HepG2 (cell line): ENCODE data around the gene ZDHHC7. TPM values are rescaled to one million over a fixed set of nuclear protein-coding genes. Genes with fewer than 3 reads are reported as not detected.

Experiments used
- ARID2 ChIP-seq: sonication (generic); formaldehyde crosslinking; IDR thresholded peaks from 2 replicates; pipeline ENCODE4 v1.8.1; 2022; ENCODE audit warnings: mild to moderate bottlenecking, missing genetic modification reagents, borderline replicate concordance
- GABPA ChIP-seq, 2 experiments: IDR thresholded peaks; 2 replicates each; pipeline ENCODE4 v1.6.1; 2011 to 2016; ENCODE audit warnings: low read depth in 2 of 2, low read length in 1 of 2, missing biosample characterization in 1 of 2, missing genetic modification characterization in 1 of 2
- GTF3A ChIP-seq: sonication (generic); formaldehyde crosslinking; conservative IDR thresholded peaks from 2 replicates; pipeline ENCODE4 v1.4.0; 2020; ENCODE audit warnings: mild to moderate bottlenecking, missing genetic modification reagents
- KDM5B ChIP-seq: sonication (generic); formaldehyde crosslinking; IDR thresholded peaks from 2 replicates; pipeline ENCODE4 v1.4.0; 2020; ENCODE audit warnings: missing genetic modification reagents, mild to moderate bottlenecking, borderline replicate concordance
- MAFK ChIP-seq, 2 experiments: IDR thresholded peaks in 1 of 2; conservative IDR thresholded peaks in 1 of 2; 2 replicates each; pipeline ENCODE4 v1.6.1; 2011; ENCODE audit warnings: improper control_type of control experiment in 2 of 2, low read length in 2 of 2
- NCOA2 ChIP-seq: sonication (generic); formaldehyde crosslinking; IDR thresholded peaks from 2 replicates; pipeline ENCODE4 v1.8.0; 2022; ENCODE audit warnings: inconsistent platforms
- PHF5A ChIP-seq: IDR thresholded peaks from one replicate; pipeline ENCODE4 v1.6.1; 2018; ENCODE audit warnings: low read depth, missing genetic modification reagents; ENCODE audit not compliant: unreplicated experiment
- RBM22 ChIP-seq: fragments of 200-400 bp; formaldehyde crosslinking; optimal IDR thresholded peaks from 2 replicates; pipeline ENCODE3; 2017; ENCODE audit warnings: mild to moderate bottlenecking, low read length, moderate library complexity
- ZKSCAN1 ChIP-seq: fragments of 150-350 bp; IDR thresholded peaks from 2 replicates; pipeline ENCODE4 v1.6.1; 2014; ENCODE audit warnings: low read length
- ZKSCAN5 ChIP-seq: sonication (generic); formaldehyde crosslinking; IDR thresholded peaks from 2 replicates; pipeline ENCODE4 v1.5.1; 2020; ENCODE audit warnings: mild to moderate bottlenecking, missing genetic modification reagents
- ZNF296 ChIP-seq: sonication (generic); formaldehyde crosslinking; conservative IDR thresholded peaks from 2 replicates; pipeline ENCODE4 v1.5.0; 2020; ENCODE audit warnings: mild to moderate bottlenecking, missing genetic modification reagents
- ZNF367 ChIP-seq: sonication (generic); formaldehyde crosslinking; IDR thresholded peaks from 2 replicates; pipeline ENCODE4 v1.4.0; 2020; ENCODE audit warnings: missing genetic modification reagents, borderline replicate concordance
- ZNF441 ChIP-seq: sonication (generic); formaldehyde crosslinking; IDR thresholded peaks from 2 replicates; pipeline ENCODE4 v1.7.0; 2021; ENCODE audit warnings: missing genetic modification reagents, borderline replicate concordance
- ZNF501 ChIP-seq: sonication (generic); formaldehyde crosslinking; IDR thresholded peaks from 2 replicates; pipeline ENCODE4 v1.5.1; 2020; ENCODE audit warnings: mild to moderate bottlenecking, moderate library complexity, missing genetic modification reagents
- ZNF619 ChIP-seq: sonication (generic); formaldehyde crosslinking; IDR thresholded peaks from 2 replicates; pipeline ENCODE4 v1.4.0; 2020; ENCODE audit warnings: mild to moderate bottlenecking, missing genetic modification reagents
- ZNF766 ChIP-seq: sonication (generic); formaldehyde crosslinking; IDR thresholded peaks from 2 replicates; pipeline ENCODE4 v1.5.0; 2020; ENCODE audit warnings: missing genetic modification reagents, borderline replicate concordance
- polyA plus RNA-seq, 8 experiments: library from polyadenylated mRNA; depleted of rRNA in 3 of 8; stranded (reverse) in 7 of 8; unstranded in 1 of 8; fragments of >200 nt; fragmentation: Illumina TruSeq in 4 of 8; extraction: Trizol in 4 of 8; gene quantifications; 2 replicates each; pipeline versions ENCODE4 v1.2.1 to v1.2.3, GENCODE V29; 2011 to 2016; ENCODE audit warnings: low read depth in 4 of 8, missing spikeins in 1 of 8, mixed read lengths in 1 of 8; ENCODE audit not compliant: insufficient read depth in 1 of 8
- total RNA-seq, 5 experiments: library from RNA; depleted of rRNA; stranded (reverse); fragments of >200 nt; fragmentation: Illumina TruSeq; extraction: Trizol; gene quantifications; 2 replicates each; pipeline ENCODE4 v1.2.3, GENCODE V29; 2016; ENCODE audit warnings: low read depth in 1 of 5
- TF ChIP-seq, protein P1 (sequence below): sonication (generic); IDR thresholded peaks from 2 replicates; pipeline ENCODE4 v1.6.1; 2016; ENCODE audit warnings: low read depth, borderline replicate concordance
- TF ChIP-seq, protein P2 (sequence below): sonication (generic); formaldehyde crosslinking; IDR thresholded peaks from 2 replicates; pipeline ENCODE4 v1.5.0; 2020; ENCODE audit warnings: mild to moderate bottlenecking, missing genetic modification reagents
- TF ChIP-seq, protein P3 (sequence below): sonication (generic); formaldehyde crosslinking; IDR thresholded peaks from 2 replicates; pipeline ENCODE4 v1.5.1; 2020; ENCODE audit warnings: missing genetic modification reagents, mild to moderate bottlenecking, borderline replicate concordance
- TF ChIP-seq, protein P4 (sequence below): sonication (generic); formaldehyde crosslinking; IDR thresholded peaks from 2 replicates; pipeline ENCODE4 v1.8.1; 2023; ENCODE audit warnings: mild to moderate bottlenecking, missing genetic modification reagents, borderline replicate concordance
- TF ChIP-seq, protein P5 (sequence below): sonication (generic); formaldehyde crosslinking; IDR thresholded peaks from 2 replicates; pipeline ENCODE4 v1.4.0; 2020; ENCODE audit warnings: missing genetic modification reagents, borderline replicate concordance

ZDHHC7 gene
- total and polyA plus RNA-seq, 2 of the 13 experiments (the other 11 are each of a cell fraction or from before 2014, with no cell fraction given): 46.8 to 67.6 TPM

DNA sequence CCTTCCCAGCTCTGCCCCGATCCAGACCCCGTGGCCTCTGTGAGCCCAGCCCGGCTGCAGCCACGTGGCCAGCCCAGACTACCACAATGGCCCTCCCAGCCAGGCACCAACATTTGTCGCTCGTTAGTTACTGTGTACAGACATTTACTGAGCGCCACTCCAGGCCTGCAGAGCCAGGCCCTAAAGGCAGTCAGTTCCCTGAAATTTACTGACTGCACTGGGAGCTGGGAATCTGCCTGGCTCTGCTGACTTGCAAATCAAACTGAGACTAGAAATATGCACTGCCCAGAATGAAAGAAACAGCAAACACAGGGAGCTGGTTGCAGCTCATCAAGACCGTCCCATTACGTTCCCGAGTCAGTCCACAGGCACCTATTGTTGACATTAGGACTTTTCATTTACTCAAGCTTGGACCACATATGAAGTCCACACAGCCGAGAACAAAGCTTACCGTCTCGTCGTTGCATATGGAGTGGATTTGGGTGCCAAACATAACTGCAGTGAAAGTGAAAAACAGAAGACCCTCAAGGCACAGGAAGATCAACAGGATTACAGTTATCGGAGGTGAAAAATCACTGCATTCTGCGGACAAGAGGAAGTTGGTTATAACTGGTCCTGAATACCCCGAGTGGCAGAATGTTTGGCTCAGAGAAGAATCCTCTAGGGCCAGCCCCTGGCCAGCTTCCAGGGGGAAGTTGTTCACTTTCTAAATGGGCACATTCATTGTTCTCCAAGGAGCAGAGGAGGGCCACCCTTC, 34.5 kb downstream of the ZDHHC7 start (continued):
- TF ChIP-seq MAFK (conservative IDR thresholded peaks at IDR 0.05 in 1 of 2, IDR thresholded peaks at IDR 0.05 in 1 of 2; ENCODE audit: low read length in 2 of 2) (peak; percentile 31 to 52; a peak in 2 of 4 replicates), PHF5A (CRISPR knock-in tag) (peak; percentile 18), GABPA (IDR thresholded peaks at IDR 0.05; ENCODE audit: low read depth, low read length) (no peak), GABPA (CRISPR knock-in tag; IDR thresholded peaks at IDR 0.05; ENCODE audit: low read depth) (peak; percentile 62; the same call in 1 of the 2 replicates), RBM22 (no peak), ZNF296 (CRISPR knock-in tag) (no peak), ZKSCAN5 (CRISPR knock-in tag) (no peak), ZNF441 (CRISPR knock-in tag) (no peak; the same call in 1 of the 2 replicates), ZNF501 (CRISPR knock-in tag) (peak; percentile 86), ZNF367 (CRISPR knock-in tag) (no peak), NCOA2 (CRISPR knock-in tag) (peak; percentile 40; the same call in 1 of the 2 replicates), ZNF619 (CRISPR knock-in tag) (no peak; the same call in 1 of the 2 replicates), ZNF766 (CRISPR knock-in tag) (no peak), GTF3A (no peak), ARID2 (CRISPR knock-in tag) (no peak), KDM5B (CRISPR knock-in tag) (peak; percentile 53; the same call in 1 of the 2 replicates), ZKSCAN1 (peak; percentile 74; the same call in 1 of the 2 replicates)
- TF ChIP-seq, protein P1, sequence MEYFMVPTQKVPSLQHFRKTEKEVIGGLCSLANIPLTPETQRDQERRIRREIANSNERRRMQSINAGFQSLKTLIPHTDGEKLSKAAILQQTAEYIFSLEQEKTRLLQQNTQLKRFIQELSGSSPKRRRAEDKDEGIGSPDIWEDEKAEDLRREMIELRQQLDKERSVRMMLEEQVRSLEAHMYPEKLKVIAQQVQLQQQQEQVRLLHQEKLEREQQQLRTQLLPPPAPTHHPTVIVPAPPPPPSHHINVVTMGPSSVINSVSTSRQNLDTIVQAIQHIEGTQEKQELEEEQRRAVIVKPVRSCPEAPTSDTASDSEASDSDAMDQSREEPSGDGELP: peak; percentile 63; the same call in 1 of the 2 replicates
- TF ChIP-seq, protein P2, sequence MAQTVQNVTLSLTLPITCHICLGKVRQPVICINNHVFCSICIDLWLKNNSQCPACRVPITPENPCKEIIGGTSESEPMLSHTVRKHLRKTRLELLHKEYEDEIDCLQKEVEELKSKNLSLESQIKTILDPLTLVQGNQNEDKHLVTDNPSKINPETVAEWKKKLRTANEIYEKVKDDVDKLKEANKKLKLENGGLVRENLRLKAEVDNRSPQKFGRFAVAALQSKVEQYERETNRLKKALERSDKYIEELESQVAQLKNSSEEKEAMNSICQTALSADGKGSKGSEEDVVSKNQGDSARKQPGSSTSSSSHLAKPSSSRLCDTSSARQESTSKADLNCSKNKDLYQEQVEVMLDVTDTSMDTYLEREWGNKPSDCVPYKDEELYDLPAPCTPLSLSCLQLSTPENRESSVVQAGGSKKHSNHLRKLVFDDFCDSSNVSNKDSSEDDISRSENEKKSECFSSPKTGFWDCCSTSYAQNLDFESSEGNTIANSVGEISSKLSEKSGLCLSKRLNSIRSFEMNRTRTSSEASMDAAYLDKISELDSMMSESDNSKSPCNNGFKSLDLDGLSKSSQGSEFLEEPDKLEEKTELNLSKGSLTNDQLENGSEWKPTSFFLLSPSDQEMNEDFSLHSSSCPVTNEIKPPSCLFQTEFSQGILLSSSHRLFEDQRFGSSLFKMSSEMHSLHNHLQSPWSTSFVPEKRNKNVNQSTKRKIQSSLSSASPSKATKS (CRISPR knock-in tag): no peak
- TF ChIP-seq, protein P3, sequence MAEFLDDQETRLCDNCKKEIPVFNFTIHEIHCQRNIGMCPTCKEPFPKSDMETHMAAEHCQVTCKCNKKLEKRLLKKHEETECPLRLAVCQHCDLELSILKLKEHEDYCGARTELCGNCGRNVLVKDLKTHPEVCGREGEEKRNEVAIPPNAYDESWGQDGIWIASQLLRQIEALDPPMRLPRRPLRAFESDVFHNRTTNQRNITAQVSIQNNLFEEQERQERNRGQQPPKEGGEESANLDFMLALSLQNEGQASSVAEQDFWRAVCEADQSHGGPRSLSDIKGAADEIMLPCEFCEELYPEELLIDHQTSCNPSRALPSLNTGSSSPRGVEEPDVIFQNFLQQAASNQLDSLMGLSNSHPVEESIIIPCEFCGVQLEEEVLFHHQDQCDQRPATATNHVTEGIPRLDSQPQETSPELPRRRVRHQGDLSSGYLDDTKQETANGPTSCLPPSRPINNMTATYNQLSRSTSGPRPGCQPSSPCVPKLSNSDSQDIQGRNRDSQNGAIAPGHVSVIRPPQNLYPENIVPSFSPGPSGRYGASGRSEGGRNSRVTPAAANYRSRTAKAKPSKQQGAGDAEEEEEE (CRISPR knock-in tag): no peak
- TF ChIP-seq, protein P4, sequence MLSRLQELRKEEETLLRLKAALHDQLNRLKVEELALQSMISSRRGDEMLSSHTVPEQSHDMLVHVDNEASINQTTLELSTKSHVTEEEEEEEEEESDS (CRISPR knock-in tag): no peak
- TF ChIP-seq, protein P5, sequence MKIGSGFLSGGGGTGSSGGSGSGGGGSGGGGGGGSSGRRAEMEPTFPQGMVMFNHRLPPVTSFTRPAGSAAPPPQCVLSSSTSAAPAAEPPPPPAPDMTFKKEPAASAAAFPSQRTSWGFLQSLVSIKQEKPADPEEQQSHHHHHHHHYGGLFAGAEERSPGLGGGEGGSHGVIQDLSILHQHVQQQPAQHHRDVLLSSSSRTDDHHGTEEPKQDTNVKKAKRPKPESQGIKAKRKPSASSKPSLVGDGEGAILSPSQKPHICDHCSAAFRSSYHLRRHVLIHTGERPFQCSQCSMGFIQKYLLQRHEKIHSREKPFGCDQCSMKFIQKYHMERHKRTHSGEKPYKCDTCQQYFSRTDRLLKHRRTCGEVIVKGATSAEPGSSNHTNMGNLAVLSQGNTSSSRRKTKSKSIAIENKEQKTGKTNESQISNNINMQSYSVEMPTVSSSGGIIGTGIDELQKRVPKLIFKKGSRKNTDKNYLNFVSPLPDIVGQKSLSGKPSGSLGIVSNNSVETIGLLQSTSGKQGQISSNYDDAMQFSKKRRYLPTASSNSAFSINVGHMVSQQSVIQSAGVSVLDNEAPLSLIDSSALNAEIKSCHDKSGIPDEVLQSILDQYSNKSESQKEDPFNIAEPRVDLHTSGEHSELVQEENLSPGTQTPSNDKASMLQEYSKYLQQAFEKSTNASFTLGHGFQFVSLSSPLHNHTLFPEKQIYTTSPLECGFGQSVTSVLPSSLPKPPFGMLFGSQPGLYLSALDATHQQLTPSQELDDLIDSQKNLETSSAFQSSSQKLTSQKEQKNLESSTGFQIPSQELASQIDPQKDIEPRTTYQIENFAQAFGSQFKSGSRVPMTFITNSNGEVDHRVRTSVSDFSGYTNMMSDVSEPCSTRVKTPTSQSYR (CRISPR knock-in tag): no peak
